DND-41 (cell line): ENCODE measurements around the gene EFCAB11.

Source experiments
- ATAC-seq: fragments of 200-7000 bp; cut with Tn5 transposase; 3 replicates; pipeline ENCODE4 v1.9.1; 2021; ENCODE audit warnings: low read depth; ENCODE audit not compliant: insufficient read depth
- DNase-seq: peaks from one replicate; pipeline ENCODE4 v3.0.0-alpha.2; 2020
- H2AFZ ChIP-seq: 2 replicates; pipeline ENCODE4 v1.6.0; 2012; ENCODE audit warnings: low read depth, low read length
- H3K27ac ChIP-seq: 2 replicates; pipeline ENCODE4 v1.5.1; 2012; ENCODE audit warnings: low read length, inconsistent platforms
- H3K27me3 ChIP-seq: fragments of 200-600 bp; sonication (generic); 2 replicates; pipeline ENCODE4 v1.6.0; 2012; ENCODE audit warnings: low read length, mild to moderate bottlenecking, inconsistent platforms; ENCODE audit not compliant: insufficient read depth, poor library complexity
- H3K36me3 ChIP-seq: 2 replicates; pipeline ENCODE4 v1.5.1; 2012; ENCODE audit warnings: low read length, inconsistent platforms; ENCODE audit not compliant: insufficient read depth
- H3K4me1 ChIP-seq: 2 replicates; pipeline ENCODE4 v1.5.1; 2012; ENCODE audit warnings: mild to moderate bottlenecking, low read length; ENCODE audit not compliant: insufficient read depth
- H3K4me2 ChIP-seq: 2 replicates; pipeline ENCODE4 v1.6.0; 2012; ENCODE audit warnings: mild to moderate bottlenecking, moderate library complexity, low read length, inconsistent platforms; ENCODE audit not compliant: insufficient read depth
- H3K4me3 ChIP-seq, 2 experiments: fragments of 200-600 bp in 1 of 2; shearing (Covaris generic) in 1 of 2; 2 replicates each; pipeline ENCODE4 v1.5.1; 2012 to 2016; ENCODE audit warnings: inconsistent platforms in 2 of 2, low read length in 2 of 2, mild to moderate bottlenecking in 2 of 2, low read depth in 1 of 2, moderate library complexity in 1 of 2
- H3K79me2 ChIP-seq: 2 replicates; pipeline ENCODE4 v1.6.0; 2012; ENCODE audit warnings: low read length, inconsistent platforms; ENCODE audit not compliant: insufficient read depth
- H3K9ac ChIP-seq: 2 replicates; pipeline ENCODE4 v1.6.0; 2012; ENCODE audit warnings: low read depth, mild to moderate bottlenecking, inconsistent platforms, low read length, moderate library complexity
- H3K9me3 ChIP-seq: 2 replicates; pipeline ENCODE4 v1.5.1; 2012; ENCODE audit warnings: low read length, moderate library complexity, mild to moderate bottlenecking, inconsistent platforms; ENCODE audit not compliant: insufficient read depth, severe bottlenecking
- H4K20me1 ChIP-seq: 2 replicates; pipeline ENCODE4 v1.6.0; 2012; ENCODE audit warnings: low read length; ENCODE audit not compliant: insufficient read depth
- CTCF ChIP-seq: IDR thresholded peaks from 2 replicates; pipeline ENCODE4 v1.5.1; 2012; ENCODE audit warnings: borderline replicate concordance, low read length, moderate library complexity, mild to moderate bottlenecking; ENCODE audit not compliant: poor library complexity, severe bottlenecking; ENCODE audit errors: extremely low read depth
- EZH2 ChIP-seq: IDR thresholded peaks from 3 replicates; pipeline ENCODE4 v1.6.1; 2012; ENCODE audit warnings: borderline replicate concordance, low read depth, mild to moderate bottlenecking, moderate library complexity, low read length, inconsistent platforms; ENCODE audit not compliant: severe bottlenecking

The EFCAB11 gene

GRCh38 chr14:89753828-89754412 lies 200.6 kb downstream of the EFCAB11 start:
- peaks cover 8% of the 10 kb centered on the region for H3K9me3 ChIP-seq
- H3K4me2 ChIP-seq = no peak overlapping the region
- no peak overlapping the region for H3K4me3 ChIP-seq
- ATAC-seq (no peak), DNase-seq (no peak)
- H2AFZ ChIP-seq = no peak overlapping the region
- no peaks in the 10 kb centered on the region for H3K79me2 ChIP-seq
- no peak overlapping the region for H3K27ac ChIP-seq
- H3K36me3 ChIP-seq = no peaks in the 10 kb centered on the region
- H3K27me3 ChIP-seq = no peaks in the 10 kb centered on the region
- no peaks in the 10 kb centered on the region for H3K4me1 ChIP-seq
- no peaks in the 10 kb centered on the region for H4K20me1 ChIP-seq
- no peak overlapping the region for H3K9ac ChIP-seq
- no peak for TF ChIP-seq CTCF
- TF ChIP-seq EZH2 = no peak

GRCh38 chr14:89750908-89751392 lies 203.6 kb downstream of the EFCAB11 start:
- no peaks in the 10 kb centered on the region for H3K36me3 ChIP-seq

GRCh38 chr14:89750281-89750755 lies 204.2 kb downstream of the EFCAB11 start:
- no peak overlapping the region for H3K9ac ChIP-seq
- H2AFZ ChIP-seq = no peak overlapping the region
- no peak for DNase-seq
- H3K4me3 ChIP-seq = no peak overlapping the region
- TF ChIP-seq CTCF = no peak
- no peak for TF ChIP-seq EZH2
- ATAC-seq = no peak
- no peaks in the 10 kb centered on the region for H3K4me1 ChIP-seq
- no peaks in the 10 kb centered on the region for H3K27me3 ChIP-seq
- peaks cover 1% of the 10 kb centered on the region for H3K9me3 ChIP-seq
- H3K79me2 ChIP-seq = no peaks in the 10 kb centered on the region
- H3K4me2 ChIP-seq = no peak overlapping the region
- H3K36me3 ChIP-seq = no peaks in the 10 kb centered on the region
- no peak overlapping the region for H3K27ac ChIP-seq
- no peaks in the 10 kb centered on the region for H4K20me1 ChIP-seq

More at GRCh38 chr14:89750908-89751392, 203.6 kb downstream of the EFCAB11 start:
- ATAC-seq (no peak), DNase-seq (no peak)
- Histone ChIP-seq H3K9me3 (peaks cover 7% of the 10 kb centered on the region), H3K9ac (no peak overlapping the region), H3K27ac (no peak overlapping the region), H3K4me2 (no peak overlapping the region), H2AFZ (no peak overlapping the region), H3K27me3 (no peaks in the 10 kb centered on the region), H4K20me1 (no peaks in the 10 kb centered on the region), H3K4me3 (no peak overlapping the region), H3K79me2 (no peaks in the 10 kb centered on the region), H3K4me1 (no peaks in the 10 kb centered on the region)
- TF ChIP-seq EZH2 = no peak
- TF ChIP-seq CTCF = no peak

- Histone ChIP-seq H3K79me2 (no peaks in the 10 kb centered on the region), H2AFZ (no peak overlapping the region), H3K4me2 (no peak overlapping the region), H3K9ac (no peak overlapping the region), H3K9me3 (peaks cover under 1% of the 10 kb centered on the region), H3K27ac (no peak overlapping the region), H4K20me1 (no peaks in the 10 kb centered on the region), H3K27me3 (no peaks in the 10 kb centered on the region), H3K36me3 (no peaks in the 10 kb centered on the region), H3K4me1 (no peaks in the 10 kb centered on the region), H3K4me3 (no peak overlapping the region)
- ATAC-seq = no peak
- TF ChIP-seq EZH2 (no peak), CTCF (no peak)
- no peak for DNase-seq
Measured at GRCh38 chr14:89748004-89748403, 206.5 kb downstream of the EFCAB11 start.
